ENCODE results near the gene GPR84. TPM values are rescaled to one million over a fixed set of nuclear protein-coding genes. Genes with fewer than 3 reads are reported as not detected.
A peak's percentile ranks its signal among the peaks of the same experiment; 100 is the strongest.

Gene GPR84
- total and polyA plus RNA-seq, 2 of the 13 experiments (the other 11 are each of a cell fraction or from before 2014, with no cell fraction given) = not detected

DNA sequence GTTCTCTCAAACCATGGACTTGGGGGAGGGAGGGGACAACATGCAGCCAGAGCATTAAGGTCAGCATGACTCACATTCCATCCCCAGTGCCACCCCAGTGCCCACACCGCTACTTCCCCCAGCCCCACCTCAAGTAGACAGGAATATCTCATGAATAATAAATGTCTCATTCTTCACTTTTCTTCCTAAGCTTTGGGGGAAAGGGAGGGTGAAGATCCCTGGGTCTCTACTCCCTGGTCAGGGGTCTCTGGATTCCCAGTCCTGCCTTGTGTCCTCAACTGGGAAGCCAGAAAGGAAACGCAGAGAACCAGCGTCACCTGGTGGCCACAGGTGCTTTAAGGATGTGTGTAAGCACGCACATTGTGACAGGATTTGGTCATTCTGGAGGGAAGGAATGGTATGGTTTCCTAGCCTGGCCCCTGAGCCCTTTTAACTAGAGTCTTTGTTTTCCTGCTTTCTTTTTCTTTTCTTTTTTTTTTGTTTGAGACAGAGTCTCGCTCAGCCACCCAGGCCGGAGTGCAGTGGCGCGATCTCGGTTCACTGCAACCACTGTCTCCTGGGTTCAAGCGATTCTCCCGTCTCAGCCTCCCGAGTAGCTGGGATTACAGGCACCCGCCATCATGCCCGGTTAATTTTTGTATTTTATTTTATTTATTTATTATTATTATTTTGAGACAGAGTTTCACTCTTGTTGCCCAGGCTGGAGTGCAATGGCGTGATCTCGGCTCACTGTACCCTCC, 3.4 kb downstream of the GPR84 start (continued):
- TF ChIP-seq RBM39 (IDR thresholded peaks at IDR 0.05; ENCODE audit: low read depth, low read length, poor library complexity, severe bottlenecking) = no peak
- TF ChIP-seq ZFY (CRISPR knock-in tag; IDR thresholded peaks at IDR 0.05) = peak; percentile 23; the same call in 1 of the 2 replicates
- no peak for TF ChIP-seq BHLHE40 (IDR thresholded peaks at IDR 0.05; ENCODE audit: low read length)
- TF ChIP-seq, protein P1, sequence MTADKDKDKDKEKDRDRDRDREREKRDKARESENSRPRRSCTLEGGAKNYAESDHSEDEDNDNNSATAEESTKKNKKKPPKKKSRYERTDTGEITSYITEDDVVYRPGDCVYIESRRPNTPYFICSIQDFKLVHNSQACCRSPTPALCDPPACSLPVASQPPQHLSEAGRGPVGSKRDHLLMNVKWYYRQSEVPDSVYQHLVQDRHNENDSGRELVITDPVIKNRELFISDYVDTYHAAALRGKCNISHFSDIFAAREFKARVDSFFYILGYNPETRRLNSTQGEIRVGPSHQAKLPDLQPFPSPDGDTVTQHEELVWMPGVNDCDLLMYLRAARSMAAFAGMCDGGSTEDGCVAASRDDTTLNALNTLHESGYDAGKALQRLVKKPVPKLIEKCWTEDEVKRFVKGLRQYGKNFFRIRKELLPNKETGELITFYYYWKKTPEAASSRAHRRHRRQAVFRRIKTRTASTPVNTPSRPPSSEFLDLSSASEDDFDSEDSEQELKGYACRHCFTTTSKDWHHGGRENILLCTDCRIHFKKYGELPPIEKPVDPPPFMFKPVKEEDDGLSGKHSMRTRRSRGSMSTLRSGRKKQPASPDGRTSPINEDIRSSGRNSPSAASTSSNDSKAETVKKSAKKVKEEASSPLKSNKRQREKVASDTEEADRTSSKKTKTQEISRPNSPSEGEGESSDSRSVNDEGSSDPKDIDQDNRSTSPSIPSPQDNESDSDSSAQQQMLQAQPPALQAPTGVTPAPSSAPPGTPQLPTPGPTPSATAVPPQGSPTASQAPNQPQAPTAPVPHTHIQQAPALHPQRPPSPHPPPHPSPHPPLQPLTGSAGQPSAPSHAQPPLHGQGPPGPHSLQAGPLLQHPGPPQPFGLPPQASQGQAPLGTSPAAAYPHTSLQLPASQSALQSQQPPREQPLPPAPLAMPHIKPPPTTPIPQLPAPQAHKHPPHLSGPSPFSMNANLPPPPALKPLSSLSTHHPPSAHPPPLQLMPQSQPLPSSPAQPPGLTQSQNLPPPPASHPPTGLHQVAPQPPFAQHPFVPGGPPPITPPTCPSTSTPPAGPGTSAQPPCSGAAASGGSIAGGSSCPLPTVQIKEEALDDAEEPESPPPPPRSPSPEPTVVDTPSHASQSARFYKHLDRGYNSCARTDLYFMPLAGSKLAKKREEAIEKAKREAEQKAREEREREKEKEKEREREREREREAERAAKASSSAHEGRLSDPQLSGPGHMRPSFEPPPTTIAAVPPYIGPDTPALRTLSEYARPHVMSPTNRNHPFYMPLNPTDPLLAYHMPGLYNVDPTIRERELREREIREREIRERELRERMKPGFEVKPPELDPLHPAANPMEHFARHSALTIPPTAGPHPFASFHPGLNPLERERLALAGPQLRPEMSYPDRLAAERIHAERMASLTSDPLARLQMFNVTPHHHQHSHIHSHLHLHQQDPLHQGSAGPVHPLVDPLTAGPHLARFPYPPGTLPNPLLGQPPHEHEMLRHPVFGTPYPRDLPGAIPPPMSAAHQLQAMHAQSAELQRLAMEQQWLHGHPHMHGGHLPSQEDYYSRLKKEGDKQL (CRISPR knock-in tag; IDR thresholded peaks at IDR 0.05; ENCODE audit: low read depth) = no peak
- TF ChIP-seq ZNF30 (CRISPR knock-in tag; IDR thresholded peaks at IDR 0.05) = no peak
- TF ChIP-seq ZKSCAN1 (IDR thresholded peaks at IDR 0.05; ENCODE audit: low read length) = peak; percentile 52; the same call in 1 of the 2 replicates
- no peak for TF ChIP-seq ZNF264 (CRISPR knock-in tag; IDR thresholded peaks at IDR 0.05)
- TF ChIP-seq ZNF343 (CRISPR knock-in tag; IDR thresholded peaks at IDR 0.05) = no peak
- no peak for TF ChIP-seq SATB2 (CRISPR knock-in tag; IDR thresholded peaks at IDR 0.05)
- TF ChIP-seq ZBTB38 (CRISPR knock-in tag; IDR thresholded peaks at IDR 0.05) = no peak
- no peak for TF ChIP-seq REXO4 (CRISPR knock-in tag; IDR thresholded peaks at IDR 0.05; ENCODE audit: borderline replicate concordance)
- no peak for TF ChIP-seq DMAP1 (CRISPR knock-in tag; IDR thresholded peaks at IDR 0.05)
- TF ChIP-seq RXRB (CRISPR knock-in tag; IDR thresholded peaks at IDR 0.05; ENCODE audit: borderline replicate concordance) = peak; percentile 67
- no peak for TF ChIP-seq ARNT2 (CRISPR knock-in tag; IDR thresholded peaks at IDR 0.05; ENCODE audit: low read depth)
- TF ChIP-seq, protein P2, sequence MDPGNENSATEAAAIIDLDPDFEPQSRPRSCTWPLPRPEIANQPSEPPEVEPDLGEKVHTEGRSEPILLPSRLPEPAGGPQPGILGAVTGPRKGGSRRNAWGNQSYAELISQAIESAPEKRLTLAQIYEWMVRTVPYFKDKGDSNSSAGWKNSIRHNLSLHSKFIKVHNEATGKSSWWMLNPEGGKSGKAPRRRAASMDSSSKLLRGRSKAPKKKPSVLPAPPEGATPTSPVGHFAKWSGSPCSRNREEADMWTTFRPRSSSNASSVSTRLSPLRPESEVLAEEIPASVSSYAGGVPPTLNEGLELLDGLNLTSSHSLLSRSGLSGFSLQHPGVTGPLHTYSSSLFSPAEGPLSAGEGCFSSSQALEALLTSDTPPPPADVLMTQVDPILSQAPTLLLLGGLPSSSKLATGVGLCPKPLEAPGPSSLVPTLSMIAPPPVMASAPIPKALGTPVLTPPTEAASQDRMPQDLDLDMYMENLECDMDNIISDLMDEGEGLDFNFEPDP (CRISPR knock-in tag; conservative IDR thresholded peaks at IDR 0.05) = no peak
- no peak for TF ChIP-seq SP5 (CRISPR knock-in tag; IDR thresholded peaks at IDR 0.05; ENCODE audit: borderline replicate concordance, low read depth)
- no peak for TF ChIP-seq SNAPC2 (CRISPR knock-in tag; IDR thresholded peaks at IDR 0.05)
- TF ChIP-seq ZNF615 (CRISPR knock-in tag; IDR thresholded peaks at IDR 0.05; ENCODE audit: borderline replicate concordance) = no peak
- no peak for TF ChIP-seq NCOA2 (CRISPR knock-in tag; IDR thresholded peaks at IDR 0.05)
- TF ChIP-seq ZC3H4 (CRISPR knock-in tag; IDR thresholded peaks at IDR 0.05; ENCODE audit: borderline replicate concordance) = no peak
- no peak for TF ChIP-seq MLLT10 (CRISPR knock-in tag; IDR thresholded peaks at IDR 0.05)
- TF ChIP-seq, protein P3, sequence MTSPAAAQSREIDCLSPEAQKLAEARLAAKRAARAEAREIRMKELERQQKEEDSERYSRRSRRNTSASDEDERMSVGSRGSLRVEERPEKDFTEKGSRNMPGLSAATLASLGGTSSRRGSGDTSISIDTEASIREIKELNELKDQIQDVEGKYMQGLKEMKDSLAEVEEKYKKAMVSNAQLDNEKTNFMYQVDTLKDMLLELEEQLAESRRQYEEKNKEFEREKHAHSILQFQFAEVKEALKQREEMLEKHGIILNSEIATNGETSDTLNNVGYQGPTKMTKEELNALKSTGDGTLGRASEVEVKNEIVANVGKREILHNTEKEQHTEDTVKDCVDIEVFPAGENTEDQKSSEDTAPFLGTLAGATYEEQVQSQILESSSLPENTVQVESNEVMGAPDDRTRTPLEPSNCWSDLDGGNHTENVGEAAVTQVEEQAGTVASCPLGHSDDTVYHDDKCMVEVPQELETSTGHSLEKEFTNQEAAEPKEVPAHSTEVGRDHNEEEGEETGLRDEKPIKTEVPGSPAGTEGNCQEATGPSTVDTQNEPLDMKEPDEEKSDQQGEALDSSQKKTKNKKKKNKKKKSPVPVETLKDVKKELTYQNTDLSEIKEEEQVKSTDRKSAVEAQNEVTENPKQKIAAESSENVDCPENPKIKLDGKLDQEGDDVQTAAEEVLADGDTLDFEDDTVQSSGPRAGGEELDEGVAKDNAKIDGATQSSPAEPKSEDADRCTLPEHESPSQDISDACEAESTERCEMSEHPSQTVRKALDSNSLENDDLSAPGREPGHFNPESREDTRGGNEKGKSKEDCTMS (CRISPR knock-in tag; conservative IDR thresholded peaks at IDR 0.05) = no peak
- no peak for TF ChIP-seq ZNF143 (CRISPR knock-in tag; IDR thresholded peaks at IDR 0.05)
